ENCODE data around the gene OR5B21.

Gene OR5B21

DNA sequence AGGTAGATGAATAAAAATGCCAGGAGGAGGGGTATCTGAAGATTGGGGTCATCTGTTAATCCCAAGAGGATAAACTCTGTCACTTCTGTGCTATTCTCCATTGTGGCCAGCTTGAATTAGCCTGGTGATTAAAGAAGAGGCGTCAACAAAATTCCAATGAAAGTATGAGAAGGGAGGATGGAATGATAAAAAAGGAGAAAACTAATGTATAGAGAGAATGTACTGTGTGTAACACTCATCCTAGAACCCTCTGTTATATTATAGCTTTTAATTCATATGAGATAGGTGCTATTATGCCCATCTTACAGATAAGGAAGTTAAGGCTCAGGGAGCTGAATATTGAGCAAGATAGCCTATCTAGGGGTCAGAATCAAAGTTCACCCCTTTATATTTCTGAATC is at the start of gene OR5B21:
Gene OR5B21, minus strand, starts transcription at position 101 of the 400 bp plus-strand sequence. Its CDS starts 0 bp downstream, at position 101.
- DNase-seq: no peak

DNA sequence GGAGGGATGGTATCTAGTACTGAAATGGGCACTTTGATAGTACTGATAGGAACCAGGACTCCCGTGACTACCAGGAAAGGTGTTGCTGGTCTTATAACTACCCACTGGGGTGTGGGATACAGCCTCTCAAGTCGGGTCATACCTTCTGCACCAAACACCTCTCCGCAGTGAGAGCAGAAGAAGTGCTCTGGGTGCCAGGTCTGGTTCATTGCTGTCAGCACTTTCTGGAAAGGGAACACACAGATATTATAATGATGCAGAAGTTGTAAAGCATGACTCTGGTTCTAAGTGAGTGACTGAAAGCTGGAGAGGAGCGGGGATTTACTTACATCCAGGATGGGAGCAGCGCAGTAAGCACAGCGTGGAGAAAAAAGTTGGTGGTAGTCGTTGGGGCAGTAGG is 41.7 kb upstream of the OR5B21 start:
- no peak for DNase-seq

DNA sequence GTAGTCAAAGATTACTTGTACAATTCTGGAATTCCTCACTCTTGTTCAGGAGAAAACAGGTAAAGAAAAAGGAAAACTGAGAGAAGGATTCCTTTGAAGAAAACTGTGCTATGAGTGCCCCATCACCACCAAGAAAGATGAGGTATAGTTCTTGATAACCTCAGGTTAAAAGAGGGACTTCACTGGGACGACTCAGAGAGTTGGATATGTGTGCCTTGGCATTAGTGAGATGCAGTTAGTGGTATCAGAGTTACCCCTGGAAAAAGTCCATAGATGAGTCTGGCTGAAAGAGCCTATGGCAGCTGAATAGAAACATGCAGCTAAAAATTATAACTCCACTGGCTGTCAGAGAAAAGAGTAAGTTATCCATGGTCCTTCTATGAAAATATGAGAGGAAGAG is 38.9 kb upstream of the OR5B21 start:
- no peak for DNase-seq

DNA sequence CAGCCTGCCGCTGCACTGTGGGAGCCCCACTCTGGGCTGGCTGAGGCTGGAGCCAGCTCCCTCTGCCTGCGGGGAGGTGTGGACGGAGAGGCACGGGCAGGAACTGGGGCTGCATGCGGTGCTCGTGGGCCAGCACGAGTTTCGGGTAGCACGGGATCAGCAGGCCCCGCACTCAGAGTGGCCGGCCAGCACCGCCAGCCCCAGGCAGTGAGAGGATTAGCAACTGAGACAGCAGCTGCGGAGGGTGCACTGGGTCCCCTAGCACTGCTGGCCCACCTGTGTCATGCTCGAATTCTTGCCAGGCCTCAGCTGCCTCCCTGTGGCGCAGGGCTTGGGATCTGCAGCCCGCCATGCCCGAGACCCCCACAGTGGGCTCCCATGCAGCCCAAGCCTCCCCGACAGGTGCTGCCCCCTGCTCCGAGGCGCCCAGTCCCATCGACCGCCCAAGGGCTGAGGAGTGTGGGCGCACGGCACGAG is 24.0 kb upstream of the OR5B21 start:
- DNase-seq: no peak

DNA sequence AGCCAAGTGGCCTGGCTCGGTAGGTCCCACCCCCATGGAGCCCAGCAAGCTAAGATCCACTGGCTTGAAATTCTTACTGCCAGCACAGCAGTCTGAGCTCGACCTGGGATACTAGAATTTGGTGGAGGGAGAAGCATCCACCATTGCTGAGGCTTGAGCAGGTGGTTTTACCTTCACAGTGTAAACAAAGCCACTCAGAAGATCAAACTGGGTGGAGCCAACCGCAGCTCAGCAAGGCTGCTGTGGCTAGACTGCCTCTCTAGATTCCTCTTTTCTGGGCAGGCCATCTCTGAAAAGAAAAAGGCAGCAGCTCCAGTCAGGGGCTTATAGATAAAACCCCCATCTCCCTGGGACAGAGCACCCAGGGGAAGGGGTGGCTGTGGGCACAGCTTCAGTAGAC is 22.3 kb upstream of the OR5B21 start:
- peak; percentile 20 for DNase-seq

DNA sequence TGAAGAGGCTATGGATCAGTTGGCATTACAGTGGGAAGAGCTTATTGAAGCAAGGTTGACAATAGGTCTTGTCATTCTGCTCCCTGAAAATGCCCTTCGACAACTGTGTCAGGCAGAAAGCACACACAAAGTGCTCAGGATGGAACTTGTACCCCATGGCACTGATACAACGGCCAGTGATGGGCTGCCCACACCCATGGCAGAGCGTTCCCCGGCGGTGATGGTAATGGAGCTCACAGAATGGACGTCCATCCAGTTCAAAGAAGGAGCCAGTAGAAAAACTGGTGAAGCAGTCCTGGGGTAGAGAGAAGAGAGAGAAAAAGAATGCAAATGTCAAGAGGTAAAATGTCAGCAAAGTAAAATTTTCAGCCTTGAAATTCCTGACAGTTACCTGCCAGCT is 19.5 kb upstream of the OR5B21 start:
- DNase-seq: no peak

GRCh38 chr11:58526721-58527120 is 18.8 kb upstream of the OR5B21 start:
- peak; percentile 49 for DNase-seq

DNA sequence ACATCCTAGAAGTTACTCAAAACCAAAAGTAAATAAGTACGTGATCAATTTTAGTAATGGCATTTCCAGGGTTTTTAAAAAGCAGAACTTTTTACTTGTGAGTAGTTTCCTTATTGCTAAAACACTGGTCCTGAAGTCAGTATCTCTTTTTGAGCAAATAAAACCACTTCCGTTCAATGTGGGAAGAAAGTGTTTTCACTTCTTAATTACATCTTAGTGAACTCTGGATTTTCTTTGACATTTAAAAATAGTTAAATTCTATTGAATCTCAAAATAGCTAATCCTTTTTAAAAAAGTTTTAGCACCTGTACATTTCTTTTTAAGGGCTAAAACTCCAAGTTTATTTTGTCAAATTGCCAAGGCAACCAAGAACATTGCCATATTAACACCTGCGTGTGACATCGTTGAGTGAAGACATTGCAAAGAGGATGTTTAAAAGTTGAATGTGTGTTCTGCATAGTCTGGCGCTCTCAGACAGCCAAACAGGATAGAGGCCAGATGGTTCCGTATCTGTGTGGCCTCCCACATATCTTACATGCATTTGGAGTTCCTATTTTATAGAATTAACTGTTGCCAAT is 17.2 kb upstream of the OR5B21 start:
- DNase-seq: peak; percentile 75

- peak; percentile 91 for DNase-seq
Observed at GRCh38 chr11:58524232-58525036, 16.5 kb upstream of the OR5B21 start.

DNA sequence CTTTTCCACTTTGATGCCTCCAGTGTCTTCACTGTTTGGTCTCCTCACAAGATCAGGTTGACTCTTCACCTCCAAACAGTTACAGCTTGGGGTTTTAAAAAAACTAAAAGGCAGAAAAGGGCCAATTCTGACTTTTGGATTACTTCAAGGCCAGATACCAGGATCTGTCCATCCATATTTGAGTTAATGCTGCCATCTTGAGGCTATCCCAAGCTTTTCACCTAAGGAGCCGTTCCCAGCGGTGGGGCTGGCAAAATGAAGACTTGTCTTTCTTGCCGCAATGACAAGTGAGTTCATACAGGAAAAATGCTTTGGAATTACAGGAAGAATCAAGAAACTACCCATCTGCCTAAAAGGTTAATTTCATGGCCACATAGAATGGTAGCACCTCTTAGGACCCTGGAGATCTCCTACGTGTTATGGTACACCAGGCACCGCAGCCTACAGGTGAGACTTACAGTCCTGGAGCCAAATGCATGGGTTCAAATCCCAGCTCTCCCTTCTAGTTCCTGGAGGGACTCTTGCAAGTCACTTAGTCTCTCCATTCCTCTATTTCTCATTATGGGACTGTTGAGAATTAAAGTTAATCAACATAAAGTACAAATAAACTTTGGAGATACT is 6.0 kb upstream of the OR5B21 start:
- peak; percentile 77 for DNase-seq

DNA sequence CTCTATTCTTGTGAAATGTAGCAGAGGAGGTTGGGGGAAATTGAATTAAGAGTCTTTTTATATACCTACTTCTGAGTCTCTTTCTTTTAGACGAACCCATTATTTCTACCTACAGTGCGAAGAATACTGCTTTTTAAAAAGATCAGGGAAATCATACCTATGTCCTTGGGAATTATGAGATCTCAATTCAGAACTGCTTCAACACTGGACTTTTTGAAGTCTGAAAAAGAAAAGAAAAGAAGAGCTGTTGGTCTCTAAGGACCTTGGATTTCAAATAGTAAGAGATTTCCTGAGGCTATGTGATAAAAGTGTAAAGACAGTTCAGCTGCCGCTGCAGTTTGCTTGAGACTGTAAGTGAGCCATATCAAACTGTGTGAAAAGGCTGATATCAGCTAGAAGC is 3.7 kb upstream of the OR5B21 start:
- DNase-seq: no peak

- peak; percentile 38 for DNase-seq
Observed at GRCh38 chr11:58509748-58510147, 1.8 kb upstream of the OR5B21 start.

GRCh38 chr11:58508814-58509213 is 909 bp upstream of the OR5B21 start:
- no peak for DNase-seq

DNA sequence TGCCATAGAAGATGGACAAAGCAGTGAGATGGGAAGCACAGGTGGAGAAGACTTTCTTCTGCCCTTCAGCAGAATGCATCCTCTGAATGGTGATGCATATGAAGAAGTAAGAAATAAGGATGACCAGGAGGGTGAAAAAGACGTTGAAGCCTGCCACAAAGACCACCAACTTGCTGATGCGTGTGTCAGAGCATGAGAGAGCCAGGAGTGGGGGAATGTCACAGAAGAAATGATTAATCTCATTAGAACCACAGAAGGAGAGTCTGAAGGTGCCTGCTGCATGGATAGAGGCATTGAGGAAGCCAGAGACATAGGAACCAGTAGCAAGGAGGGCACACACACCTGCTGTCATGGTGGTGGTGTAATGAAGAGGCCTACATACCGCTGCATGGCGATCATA is 550 bp downstream of the OR5B21 start:
- DNase-seq: no peak

DNA sequence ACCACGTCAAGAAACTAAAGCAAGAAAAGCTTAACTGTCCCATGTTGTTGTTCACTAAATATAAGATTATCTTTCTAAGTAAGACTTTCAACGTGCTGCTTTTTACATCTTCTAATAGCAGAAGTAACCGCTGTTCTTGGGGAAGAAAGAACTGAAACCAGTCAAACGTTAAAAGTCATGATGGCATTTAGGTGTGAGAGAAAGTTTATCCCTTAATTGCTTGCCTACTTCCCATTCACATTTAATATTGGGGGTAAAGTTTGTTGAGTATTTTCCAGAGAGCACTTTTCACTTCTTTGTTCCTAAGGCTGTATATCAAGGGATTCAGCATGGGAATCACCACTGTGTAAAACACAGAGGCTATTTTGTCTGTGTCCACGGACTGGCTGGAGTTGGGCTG is 970 bp downstream of the OR5B21 start:
- DNase-seq: no peak

- DNase-seq: no peak
Observed at GRCh38 chr11:58505849-58506248, 2.1 kb downstream of the OR5B21 start.

DNA sequence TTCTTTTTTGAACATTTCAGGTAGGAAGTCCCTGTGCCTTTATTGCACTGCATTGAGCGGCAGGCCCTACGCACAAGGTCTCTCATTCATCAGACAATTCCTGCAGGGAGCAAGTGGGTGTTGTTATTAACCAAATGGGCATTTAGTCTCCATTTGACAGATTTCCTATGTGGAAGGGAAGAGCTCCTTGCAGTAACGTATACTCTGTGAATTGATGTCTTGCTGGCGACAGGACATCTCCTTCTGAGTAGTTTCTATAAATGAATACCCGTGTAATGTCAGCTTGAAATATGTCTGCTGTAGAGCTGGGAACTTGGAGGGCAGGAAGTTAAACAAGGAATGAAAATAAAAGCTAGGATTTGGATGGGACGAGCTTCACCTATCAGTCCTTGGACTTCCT is 3.7 kb downstream of the OR5B21 start:
- DNase-seq: no peak

- no peak for DNase-seq
Observed at GRCh38 chr11:58503361-58503856, 4.5 kb downstream of the OR5B21 start.

DNA sequence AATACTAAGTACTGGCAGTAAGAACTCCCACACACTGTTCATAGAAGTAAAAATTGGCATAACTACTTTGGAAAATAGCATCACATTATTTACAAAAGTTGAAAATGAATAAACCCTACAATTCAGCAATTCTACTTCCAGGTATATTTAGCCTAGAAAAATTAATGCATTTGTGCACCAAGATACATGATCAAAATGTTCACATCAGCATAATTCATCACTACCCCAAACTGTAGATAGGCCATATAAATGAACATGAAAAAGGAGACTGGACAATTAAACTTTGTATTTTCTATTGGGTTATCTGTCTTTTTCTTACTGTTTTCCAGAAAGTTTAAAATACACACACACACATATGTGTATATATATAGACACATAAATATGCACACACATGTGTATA is 5.9 kb downstream of the OR5B21 start:
- no peak for DNase-seq

DNA sequence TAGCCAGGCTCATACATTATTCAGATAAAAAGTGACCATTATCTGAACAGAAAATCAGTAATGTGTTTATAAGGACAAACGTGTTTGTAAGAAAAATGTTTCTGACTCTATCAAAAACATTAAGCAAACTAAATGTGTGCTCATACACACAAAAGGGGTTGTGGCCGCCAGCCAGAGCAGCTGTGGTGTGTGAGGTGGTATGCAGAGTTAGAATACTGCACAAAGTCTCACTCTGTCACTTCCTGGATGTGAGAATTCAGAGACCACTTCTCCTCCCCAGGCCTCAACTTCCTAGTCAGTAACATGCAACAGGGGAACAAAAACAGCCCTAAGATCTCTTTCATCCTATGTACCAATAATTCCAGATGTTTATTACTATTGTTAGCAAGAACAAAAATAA is 9.4 kb downstream of the OR5B21 start:
- peak; percentile 59 for DNase-seq

DNA sequence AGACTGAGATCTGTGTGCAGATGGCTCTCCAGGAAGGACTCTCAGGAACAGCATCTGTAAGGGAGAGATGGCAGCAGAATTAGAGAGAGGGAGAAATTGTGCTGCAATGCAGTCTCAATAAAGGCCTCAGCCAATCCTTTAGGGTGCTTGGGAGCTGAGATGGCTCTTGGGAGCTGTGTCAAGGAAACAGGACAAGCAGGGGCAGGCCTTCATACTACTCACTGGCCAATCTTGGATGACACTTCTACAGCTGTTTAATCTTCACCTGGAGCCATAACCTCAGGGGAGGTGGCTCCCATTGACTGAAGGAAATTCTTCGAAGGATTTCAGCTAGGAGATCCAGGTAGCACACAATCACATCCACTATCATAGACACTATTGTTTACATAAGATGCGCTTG is 10.0 kb downstream of the OR5B21 start:
- no peak for DNase-seq

- DNase-seq: no peak
Observed at GRCh38 chr11:58495906-58496305, 12.0 kb downstream of the OR5B21 start.

DNA sequence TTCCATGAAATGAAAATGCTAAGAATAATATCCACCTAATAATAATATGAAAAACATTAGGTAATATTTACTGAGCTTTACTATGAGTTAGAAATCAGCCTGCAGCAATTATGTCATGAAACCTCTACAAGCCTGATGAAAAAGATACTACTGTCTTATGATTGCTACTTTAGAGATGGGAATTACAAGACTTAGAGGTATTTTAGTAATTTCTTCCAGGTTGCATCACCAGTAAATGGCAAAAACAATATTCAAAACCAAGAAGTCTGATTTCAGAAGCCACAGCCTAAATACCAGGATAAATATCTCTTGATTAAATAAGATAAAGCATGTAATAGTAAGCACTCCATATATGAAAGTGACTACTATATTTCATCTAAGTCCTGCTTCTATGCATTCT is 13.8 kb downstream of the OR5B21 start:
- no peak for DNase-seq

GRCh38 chr11:58493676-58494075 is 14.2 kb downstream of the OR5B21 start:
- DNase-seq: no peak

All from hematopoietic multipotent progenitor cell treated with erythropoietin and hydrocortisone succinate and interleukin-3 and kit ligand, for 4 days (in vitro differentiated cells).